ENCODE results near the gene GM2A. TPM values are rescaled to one million over a fixed set of nuclear protein-coding genes. Genes with fewer than 3 reads are reported as not detected.

Gene GM2A
- total RNA-seq, result 10 to 100 TPM; 22.0 to 32.1 (median 30.9) TPM
- long read RNA-seq, donor 1, partial matches to known transcripts, result 2 of 11 reads
- long read RNA-seq, donor 1, other reads (novel, unspliced or antisense), result 6 of 11 reads
- long read RNA-seq, donor 2, partial matches to known transcripts, result 0 of 7 reads
- long read RNA-seq, donor 2, other reads (novel, unspliced or antisense), result 3 of 7 reads

- TF ChIP-seq, protein P1, sequence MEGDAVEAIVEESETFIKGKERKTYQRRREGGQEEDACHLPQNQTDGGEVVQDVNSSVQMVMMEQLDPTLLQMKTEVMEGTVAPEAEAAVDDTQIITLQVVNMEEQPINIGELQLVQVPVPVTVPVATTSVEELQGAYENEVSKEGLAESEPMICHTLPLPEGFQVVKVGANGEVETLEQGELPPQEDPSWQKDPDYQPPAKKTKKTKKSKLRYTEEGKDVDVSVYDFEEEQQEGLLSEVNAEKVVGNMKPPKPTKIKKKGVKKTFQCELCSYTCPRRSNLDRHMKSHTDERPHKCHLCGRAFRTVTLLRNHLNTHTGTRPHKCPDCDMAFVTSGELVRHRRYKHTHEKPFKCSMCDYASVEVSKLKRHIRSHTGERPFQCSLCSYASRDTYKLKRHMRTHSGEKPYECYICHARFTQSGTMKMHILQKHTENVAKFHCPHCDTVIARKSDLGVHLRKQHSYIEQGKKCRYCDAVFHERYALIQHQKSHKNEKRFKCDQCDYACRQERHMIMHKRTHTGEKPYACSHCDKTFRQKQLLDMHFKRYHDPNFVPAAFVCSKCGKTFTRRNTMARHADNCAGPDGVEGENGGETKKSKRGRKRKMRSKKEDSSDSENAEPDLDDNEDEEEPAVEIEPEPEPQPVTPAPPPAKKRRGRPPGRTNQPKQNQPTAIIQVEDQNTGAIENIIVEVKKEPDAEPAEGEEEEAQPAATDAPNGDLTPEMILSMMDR (IDR thresholded peaks at IDR 0.05), result no peak
- Histone ChIP-seq H3K4me3 (peak within 1 kb of the TSS; percentile 15), H3K36me3 (ENCODE audit: low read depth) (no peaks in the 10 kb centered on the region), H3K9me3 (no peaks in the 10 kb centered on the region), H3K4me1 (ENCODE audit: low read depth) (peaks cover 5% of the 10 kb centered on the region)
- peak; percentile 96 for ATAC-seq
- peak; percentile 99 to 100 (median 99) for DNase-seq
- intact Hi-C loops (cut with DNase I, micrococcal nuclease), result no loop called here
These were observed at the start of gene GM2A for GRCh38 chr5:151252762-151253604. GM2A (plus strand) TSS chr5:151253185; CDS start chr5:151253217, 32 bp downstream.

DNA sequence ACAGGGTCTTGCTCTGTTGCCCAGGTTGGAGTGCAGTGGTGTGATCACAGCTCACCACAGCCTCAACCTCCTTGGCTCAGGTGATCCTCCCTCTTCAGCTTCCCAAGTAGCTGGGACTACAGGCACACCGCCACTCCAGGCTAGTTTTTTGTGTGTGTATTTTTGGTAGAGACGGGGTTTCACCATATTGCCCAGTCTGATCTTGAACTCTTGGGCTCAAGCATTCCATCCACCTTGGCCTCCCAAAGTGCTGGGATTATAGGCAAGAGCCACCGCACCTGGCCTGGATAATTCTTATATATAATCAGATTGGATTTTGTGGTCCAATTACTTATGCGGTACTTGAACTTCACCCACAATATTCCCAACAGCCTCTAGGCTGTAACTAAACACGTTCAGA, 48.9 kb upstream of the GM2A start:
- H3K9me3 ChIP-seq, result no peaks in the 10 kb centered on the region
- TF ChIP-seq, protein P1 (IDR thresholded peaks at IDR 0.05), result no peak
- ATAC-seq (no peak), DNase-seq (no peak)
- intact Hi-C loops (cut with DNase I, micrococcal nuclease), result no loop called here
- H3K36me3 ChIP-seq (ENCODE audit: low read depth), result no peaks in the 10 kb centered on the region
- no peak overlapping the region for H3K4me3 ChIP-seq
- H3K4me1 ChIP-seq (ENCODE audit: low read depth), result peaks cover 6% of the 10 kb centered on the region

DNA sequence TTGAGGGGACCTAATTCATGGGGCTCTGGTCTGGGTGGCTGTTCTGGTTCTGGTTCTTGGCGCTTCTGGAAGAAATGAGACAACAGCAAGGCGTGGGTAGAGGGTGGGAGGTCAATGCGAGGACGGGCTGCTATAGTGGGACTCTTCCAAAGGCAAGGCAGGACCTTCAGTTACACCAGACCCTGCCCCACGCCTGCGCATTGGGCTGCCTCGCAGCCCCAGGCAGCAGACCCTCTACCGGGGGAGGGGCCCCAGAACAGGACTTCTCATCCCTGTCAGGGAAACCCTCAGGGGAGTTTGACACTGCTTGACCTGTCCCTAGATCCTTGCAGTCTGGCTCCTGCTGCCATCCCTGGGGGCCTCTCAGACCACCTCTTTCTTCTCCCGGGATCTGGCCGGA, 47.6 kb upstream of the GM2A start:
- H3K9me3 ChIP-seq, result no peaks in the 10 kb centered on the region
- peaks cover 6% of the 10 kb centered on the region for H3K4me1 ChIP-seq (ENCODE audit: low read depth)
- no peak overlapping the region for H3K4me3 ChIP-seq
- intact Hi-C loops (cut with DNase I, micrococcal nuclease), result no loop called here
- no peaks in the 10 kb centered on the region for H3K36me3 ChIP-seq (ENCODE audit: low read depth)
- no peak for DNase-seq
- TF ChIP-seq, protein P1 (IDR thresholded peaks at IDR 0.05), result no peak
- no peak for ATAC-seq

DNA sequence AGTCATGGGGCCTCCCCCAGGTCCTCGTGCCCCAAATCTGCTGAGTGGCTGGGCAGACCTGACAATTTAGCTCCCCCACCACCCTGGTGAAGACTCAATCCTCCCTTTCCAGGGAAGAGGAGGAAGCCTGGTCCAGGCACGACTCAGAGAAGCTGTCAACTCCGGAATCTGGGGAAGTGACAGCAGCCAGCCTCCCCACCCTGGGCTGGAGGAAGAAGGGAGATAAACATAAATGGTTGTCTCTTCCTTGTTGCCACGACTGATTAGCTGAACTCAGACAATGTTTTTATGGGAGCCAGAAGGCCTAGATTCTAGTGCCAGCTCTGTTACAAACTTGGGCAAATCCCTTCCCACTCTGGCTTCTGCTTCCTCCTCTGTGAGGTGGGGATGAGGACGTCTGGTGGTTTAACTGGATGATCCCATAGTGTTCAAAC, 44.5 kb upstream of the GM2A start:
- TF ChIP-seq, protein P1 (IDR thresholded peaks at IDR 0.05), result no peak
- Histone ChIP-seq H3K4me3 (no peak overlapping the region), H3K36me3 (ENCODE audit: low read depth) (no peaks in the 10 kb centered on the region), H3K4me1 (ENCODE audit: low read depth) (peaks cover 6% of the 10 kb centered on the region), H3K9me3 (no peaks in the 10 kb centered on the region)
- ATAC-seq (peak; percentile 22), DNase-seq (no peak)
- intact Hi-C loops (cut with DNase I, micrococcal nuclease), result no loop called here

GRCh38 chr5:151212406-151212798, 40.6 kb upstream of the GM2A start:
- TF ChIP-seq, protein P1 (IDR thresholded peaks at IDR 0.05), result no peak
- Histone ChIP-seq H3K9me3 (no peaks in the 10 kb centered on the region), H3K4me1 (ENCODE audit: low read depth) (peaks cover 14% of the 10 kb centered on the region), H3K4me3 (no peak overlapping the region), H3K36me3 (ENCODE audit: low read depth) (no peaks in the 10 kb centered on the region)
- DNase-seq (no peak), ATAC-seq (no peak)
- intact Hi-C loops (cut with DNase I, micrococcal nuclease), result no loop called here
